Osteoblast (primary cell): ENCODE measurements around the gene BMPR1B. TPM values are rescaled to one million over a fixed set of nuclear protein-coding genes. Genes with fewer than 3 reads are reported as not detected.

ENCODE experiments used
- DNase-seq: peaks from one replicate; pipeline ENCODE4 v3.0.0; 2011; ENCODE audit warnings: low spot score, mixed read lengths; ENCODE audit not compliant: insufficient read length; ENCODE audit errors: missing footprints
- H2AFZ ChIP-seq: 2 replicates; pipeline ENCODE4 v1.6.0; 2011; ENCODE audit warnings: mild to moderate bottlenecking, low read length
- H3K27ac ChIP-seq: 2 replicates; pipeline ENCODE4 v1.5.1; 2011; ENCODE audit warnings: mild to moderate bottlenecking, low read depth, low read length, moderate library complexity
- H3K27me3 ChIP-seq: 2 replicates; pipeline ENCODE4 v1.6.0; 2012; ENCODE audit warnings: mild to moderate bottlenecking, control low read depth, inconsistent platforms, low read length, moderate library complexity; ENCODE audit not compliant: insufficient read depth
- H3K36me3 ChIP-seq: 2 replicates; pipeline ENCODE4 v1.5.1; 2011; ENCODE audit warnings: mild to moderate bottlenecking, low read length, control low read depth, moderate library complexity; ENCODE audit not compliant: insufficient read depth
- H3K4me1 ChIP-seq: 2 replicates; pipeline ENCODE4 v1.5.1; 2011; ENCODE audit warnings: mild to moderate bottlenecking, low read length, control low read depth, moderate library complexity; ENCODE audit not compliant: insufficient read depth
- H3K4me2 ChIP-seq: 2 replicates; pipeline ENCODE4 v1.6.0; 2011; ENCODE audit warnings: mild to moderate bottlenecking, low read length; ENCODE audit not compliant: insufficient read depth
- H3K4me3 ChIP-seq: fragments of 200-600 bp; sonication (generic); 3 replicates; pipeline ENCODE4 v1.5.1; 2012; ENCODE audit warnings: mild to moderate bottlenecking, low read length, inconsistent platforms; ENCODE audit not compliant: insufficient read depth
- H3K79me2 ChIP-seq: 2 replicates; pipeline ENCODE4 v1.6.0; 2012; ENCODE audit warnings: mild to moderate bottlenecking, low read length, control low read depth, inconsistent platforms; ENCODE audit not compliant: insufficient read depth
- H3K9me3 ChIP-seq: 2 replicates; pipeline ENCODE4 v1.5.1; 2011; ENCODE audit warnings: low read depth, low read length, control low read depth
- H4K20me1 ChIP-seq: 2 replicates; pipeline ENCODE4 v1.6.0; 2012; ENCODE audit warnings: mild to moderate bottlenecking, low read length, control low read depth; ENCODE audit not compliant: insufficient read depth
- total RNA-seq: library from RNA; depleted of rRNA; stranded (reverse); fragments of >200 nt; gene quantifications from 2 replicates; pipeline ENCODE4 v1.2.3, GENCODE V29; 2012
- TF ChIP-seq, protein P1 (sequence below): IDR thresholded peaks from 2 replicates; pipeline ENCODE4 v1.5.1; 2011; ENCODE audit warnings: mild to moderate bottlenecking, low read depth, low read length, moderate library complexity; ENCODE audit errors: extremely low read depth

Gene BMPR1B
- total RNA-seq, 1 donor = 2.5 TPM

DNA sequence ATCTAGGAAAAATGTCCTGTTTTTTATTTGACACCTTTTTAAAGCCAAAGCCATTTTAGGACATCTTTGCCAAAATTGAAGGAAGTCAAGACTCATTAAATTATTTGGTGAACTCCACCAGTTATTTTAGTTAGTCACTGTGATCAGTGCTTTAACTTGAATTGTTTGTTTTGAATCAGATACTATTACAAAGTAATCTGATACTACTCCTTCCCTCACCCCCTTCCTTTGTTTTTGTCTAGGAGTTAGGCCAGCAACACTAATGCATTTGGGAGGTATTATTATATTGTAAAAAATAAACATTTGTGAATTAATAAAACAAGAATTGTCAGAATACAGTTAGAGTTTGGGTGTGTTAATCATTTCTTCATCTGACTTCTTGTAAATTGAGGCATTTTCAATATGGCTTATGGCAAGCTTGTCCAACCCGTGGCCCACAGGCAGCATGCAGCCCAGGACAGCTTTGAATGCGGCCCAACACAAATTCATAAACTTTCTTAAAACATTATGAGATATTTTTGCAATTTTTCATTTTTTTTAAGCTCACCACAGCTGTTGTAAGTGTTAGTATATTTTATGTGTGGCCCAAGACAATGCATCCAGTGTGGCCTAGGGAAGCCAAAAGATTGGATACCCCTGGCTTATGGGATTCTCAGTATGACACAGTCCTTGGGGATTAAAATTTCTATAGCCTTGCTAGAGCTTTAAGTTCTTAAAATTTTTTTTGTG lies 182.2 kb downstream of the BMPR1B start:
- no peak overlapping the region for H3K4me3 ChIP-seq
- H3K36me3 ChIP-seq = no peaks in the 10 kb centered on the region
- H3K79me2 ChIP-seq = no peaks in the 10 kb centered on the region
- H3K27me3 ChIP-seq = no peaks in the 10 kb centered on the region
- H3K9me3 ChIP-seq = no peaks in the 10 kb centered on the region
- no peak overlapping the region for H3K4me2 ChIP-seq
- DNase-seq = peak; percentile 64
- no peaks in the 10 kb centered on the region for H4K20me1 ChIP-seq
- peaks cover 9% of the 10 kb centered on the region for H3K4me1 ChIP-seq
- TF ChIP-seq, protein P1, sequence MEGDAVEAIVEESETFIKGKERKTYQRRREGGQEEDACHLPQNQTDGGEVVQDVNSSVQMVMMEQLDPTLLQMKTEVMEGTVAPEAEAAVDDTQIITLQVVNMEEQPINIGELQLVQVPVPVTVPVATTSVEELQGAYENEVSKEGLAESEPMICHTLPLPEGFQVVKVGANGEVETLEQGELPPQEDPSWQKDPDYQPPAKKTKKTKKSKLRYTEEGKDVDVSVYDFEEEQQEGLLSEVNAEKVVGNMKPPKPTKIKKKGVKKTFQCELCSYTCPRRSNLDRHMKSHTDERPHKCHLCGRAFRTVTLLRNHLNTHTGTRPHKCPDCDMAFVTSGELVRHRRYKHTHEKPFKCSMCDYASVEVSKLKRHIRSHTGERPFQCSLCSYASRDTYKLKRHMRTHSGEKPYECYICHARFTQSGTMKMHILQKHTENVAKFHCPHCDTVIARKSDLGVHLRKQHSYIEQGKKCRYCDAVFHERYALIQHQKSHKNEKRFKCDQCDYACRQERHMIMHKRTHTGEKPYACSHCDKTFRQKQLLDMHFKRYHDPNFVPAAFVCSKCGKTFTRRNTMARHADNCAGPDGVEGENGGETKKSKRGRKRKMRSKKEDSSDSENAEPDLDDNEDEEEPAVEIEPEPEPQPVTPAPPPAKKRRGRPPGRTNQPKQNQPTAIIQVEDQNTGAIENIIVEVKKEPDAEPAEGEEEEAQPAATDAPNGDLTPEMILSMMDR = no peak
- H2AFZ ChIP-seq = no peak overlapping the region
- H3K27ac ChIP-seq = no peak overlapping the region

DNA sequence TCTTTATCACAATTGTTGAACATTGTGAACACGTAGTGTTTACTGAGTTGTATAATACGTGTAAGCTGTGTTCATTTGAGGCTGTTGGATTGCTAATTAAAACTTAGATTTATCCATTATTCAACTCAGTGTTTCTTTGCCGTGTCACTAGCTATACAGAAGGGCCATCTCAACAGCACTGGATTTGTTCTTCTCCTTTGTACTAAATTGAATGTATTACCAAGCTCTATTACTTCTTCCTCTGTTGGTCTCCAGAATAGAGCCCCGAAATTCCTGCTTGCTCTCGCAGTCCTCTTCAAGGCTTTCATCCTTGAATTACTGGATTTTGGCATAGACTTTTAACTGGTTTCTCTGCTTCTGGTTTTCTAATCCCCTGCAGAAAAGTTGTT lies 182.8 kb downstream of the BMPR1B start:
- Histone ChIP-seq H3K9me3 (no peaks in the 10 kb centered on the region), H3K4me2 (no peak overlapping the region), H3K4me1 (peaks cover 4% of the 10 kb centered on the region), H3K27me3 (no peaks in the 10 kb centered on the region), H3K79me2 (no peaks in the 10 kb centered on the region), H4K20me1 (no peaks in the 10 kb centered on the region), H3K27ac (no peak overlapping the region), H2AFZ (no peak overlapping the region), H3K36me3 (no peaks in the 10 kb centered on the region), H3K4me3 (no peak overlapping the region)
- TF ChIP-seq, protein P1 = no peak
- DNase-seq = no peak

- Histone ChIP-seq H3K4me1 (peaks cover 4% of the 10 kb centered on the region), H3K36me3 (no peaks in the 10 kb centered on the region), H3K27me3 (no peaks in the 10 kb centered on the region), H3K4me2 (no peak overlapping the region), H3K27ac (no peak overlapping the region), H4K20me1 (no peaks in the 10 kb centered on the region), H3K9me3 (no peaks in the 10 kb centered on the region), H2AFZ (no peak overlapping the region), H3K79me2 (no peaks in the 10 kb centered on the region), H3K4me3 (no peak overlapping the region)
- no peak for DNase-seq
- TF ChIP-seq, protein P1 = no peak
Measured at GRCh38 chr4:94941706-94942105, 184.0 kb downstream of the BMPR1B start.

GRCh38 chr4:94944726-94945125 lies 187.0 kb downstream of the BMPR1B start:
- Histone ChIP-seq H3K4me1 (peaks cover 4% of the 10 kb centered on the region), H3K4me3 (no peak overlapping the region), H3K4me2 (no peak overlapping the region), H2AFZ (no peak overlapping the region), H3K36me3 (no peaks in the 10 kb centered on the region), H3K79me2 (no peaks in the 10 kb centered on the region), H3K27me3 (no peaks in the 10 kb centered on the region), H4K20me1 (no peaks in the 10 kb centered on the region), H3K27ac (no peak overlapping the region), H3K9me3 (no peaks in the 10 kb centered on the region)
- TF ChIP-seq, protein P1 = no peak
- DNase-seq = no peak
